ENCODE results near the gene SINHCAF.

DNA sequence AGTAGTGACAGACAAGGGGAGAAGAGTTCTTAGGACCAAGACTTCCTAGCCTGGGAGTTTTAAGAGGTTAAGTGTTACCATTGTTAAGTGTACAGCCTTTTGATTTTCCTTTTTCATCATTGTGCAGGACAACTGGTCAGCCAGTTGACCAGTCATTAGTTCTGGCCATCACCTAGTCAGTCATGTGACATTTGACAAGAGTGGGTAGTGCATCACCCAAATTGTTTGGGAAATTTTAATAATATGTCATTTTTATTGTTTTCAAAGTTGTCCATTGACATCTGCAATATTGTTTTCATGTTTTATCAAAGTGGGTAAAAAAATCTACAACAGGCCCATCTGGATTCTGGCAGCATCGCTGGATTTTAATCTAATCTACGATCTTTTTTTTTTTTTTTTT is 15.5 kb downstream of the SINHCAF start:
- TF ChIP-seq TAF1 (IDR thresholded peaks at IDR 0.05; ENCODE audit: borderline replicate concordance, low read depth, low read length): no peak
- TF ChIP-seq POLR2A (IDR thresholded peaks at IDR 0.05; ENCODE audit: low read depth, low read length): no peak

All from GM12892 (cell line).